ENCODE measurements around the gene IL17B.

IL17B gene

GRCh38 chr5:149371296-149371962, 7.7 kb downstream of the IL17B start:
- Histone ChIP-seq H3K27me3 (ENCODE audit: control insufficient read depth in 2 of 2, insufficient read depth in 2 of 2, low read length in 2 of 2) (no peaks in the 10 kb centered on the region), H3K27ac (ENCODE audit: low read depth in 2 of 2, low read length in 2 of 2) (no peak overlapping the region), H3K36me3 (ENCODE audit: control insufficient read depth in 2 of 2, insufficient read depth in 2 of 2, low read length in 2 of 2) (no peaks in the 10 kb centered on the region), H3K4me1 (ENCODE audit: control insufficient read depth in 2 of 2, insufficient read depth in 2 of 2, low read length in 2 of 2) (no peaks in the 10 kb centered on the region), H3K4me3 (ENCODE audit: low read length in 2 of 2) (no peak overlapping the region), H3K9me3 (ENCODE audit: control insufficient read depth in 2 of 2, low read length in 2 of 2) (no peaks in the 10 kb centered on the region), H3K9ac (ENCODE audit: low read depth in 1 of 2, low read length in 2 of 2) (no peak overlapping the region)

- H3K9ac ChIP-seq (ENCODE audit: low read depth in 1 of 2, low read length in 2 of 2), result no peak overlapping the region
- no peak overlapping the region for H3K4me3 ChIP-seq (ENCODE audit: low read length in 2 of 2)
- no peaks in the 10 kb centered on the region for H3K9me3 ChIP-seq (ENCODE audit: control insufficient read depth in 2 of 2, low read length in 2 of 2)
- H3K27me3 ChIP-seq (ENCODE audit: control insufficient read depth in 2 of 2, insufficient read depth in 2 of 2, low read length in 2 of 2), result no peaks in the 10 kb centered on the region
- no peak overlapping the region for H3K27ac ChIP-seq (ENCODE audit: low read depth in 2 of 2, low read length in 2 of 2)
- no peaks in the 10 kb centered on the region for H3K4me1 ChIP-seq (ENCODE audit: control insufficient read depth in 2 of 2, insufficient read depth in 2 of 2, low read length in 2 of 2)
- no peaks in the 10 kb centered on the region for H3K36me3 ChIP-seq (ENCODE audit: control insufficient read depth in 2 of 2, insufficient read depth in 2 of 2, low read length in 2 of 2)
These were observed 8.2 kb downstream of the IL17B start for GRCh38 chr5:149370878-149371277.

GRCh38 chr5:149367972-149368645, 11.0 kb downstream of the IL17B start:
- Histone ChIP-seq H3K4me1 (ENCODE audit: control insufficient read depth in 2 of 2, insufficient read depth in 2 of 2, low read length in 2 of 2) (no peaks in the 10 kb centered on the region), H3K27ac (ENCODE audit: low read depth in 2 of 2, low read length in 2 of 2) (no peak overlapping the region), H3K9ac (ENCODE audit: low read depth in 1 of 2, low read length in 2 of 2) (no peak overlapping the region), H3K4me3 (ENCODE audit: low read length in 2 of 2) (no peak overlapping the region), H3K36me3 (ENCODE audit: control insufficient read depth in 2 of 2, insufficient read depth in 2 of 2, low read length in 2 of 2) (no peaks in the 10 kb centered on the region), H3K27me3 (ENCODE audit: control insufficient read depth in 2 of 2, insufficient read depth in 2 of 2, low read length in 2 of 2) (no peaks in the 10 kb centered on the region), H3K9me3 (ENCODE audit: control insufficient read depth in 2 of 2, low read length in 2 of 2) (no peaks in the 10 kb centered on the region)

GRCh38 chr5:149367249-149367971, 11.7 kb downstream of the IL17B start:
- H3K36me3 ChIP-seq (ENCODE audit: control insufficient read depth in 2 of 2, insufficient read depth in 2 of 2, low read length in 2 of 2), result no peaks in the 10 kb centered on the region
- no peak overlapping the region for H3K4me3 ChIP-seq (ENCODE audit: low read length in 2 of 2)
- H3K9ac ChIP-seq (ENCODE audit: low read depth in 1 of 2, low read length in 2 of 2), result no peak overlapping the region
- H3K27ac ChIP-seq (ENCODE audit: low read depth in 2 of 2, low read length in 2 of 2), result no peak overlapping the region
- H3K9me3 ChIP-seq (ENCODE audit: control insufficient read depth in 2 of 2, low read length in 2 of 2), result no peaks in the 10 kb centered on the region
- no peaks in the 10 kb centered on the region for H3K4me1 ChIP-seq (ENCODE audit: control insufficient read depth in 2 of 2, insufficient read depth in 2 of 2, low read length in 2 of 2)
- no peaks in the 10 kb centered on the region for H3K27me3 ChIP-seq (ENCODE audit: control insufficient read depth in 2 of 2, insufficient read depth in 2 of 2, low read length in 2 of 2)

GRCh38 chr5:149366169-149366729, 12.8 kb downstream of the IL17B start:
- no peaks in the 10 kb centered on the region for H3K27me3 ChIP-seq (ENCODE audit: control insufficient read depth in 2 of 2, insufficient read depth in 2 of 2, low read length in 2 of 2)
- no peaks in the 10 kb centered on the region for H3K9me3 ChIP-seq (ENCODE audit: control insufficient read depth in 2 of 2, low read length in 2 of 2)
- H3K36me3 ChIP-seq (ENCODE audit: control insufficient read depth in 2 of 2, insufficient read depth in 2 of 2, low read length in 2 of 2), result no peaks in the 10 kb centered on the region
- no peak overlapping the region for H3K9ac ChIP-seq (ENCODE audit: low read depth in 1 of 2, low read length in 2 of 2)
- H3K27ac ChIP-seq (ENCODE audit: low read depth in 2 of 2, low read length in 2 of 2), result no peak overlapping the region
- no peaks in the 10 kb centered on the region for H3K4me1 ChIP-seq (ENCODE audit: control insufficient read depth in 2 of 2, insufficient read depth in 2 of 2, low read length in 2 of 2)
- no peak overlapping the region for H3K4me3 ChIP-seq (ENCODE audit: low read length in 2 of 2)

GRCh38 chr5:149365418-149365817, 13.7 kb downstream of the IL17B start:
- Histone ChIP-seq H3K27me3 (ENCODE audit: control insufficient read depth in 2 of 2, insufficient read depth in 2 of 2, low read length in 2 of 2) (no peaks in the 10 kb centered on the region), H3K4me1 (ENCODE audit: control insufficient read depth in 2 of 2, insufficient read depth in 2 of 2, low read length in 2 of 2) (no peaks in the 10 kb centered on the region), H3K4me3 (ENCODE audit: low read length in 2 of 2) (no peak overlapping the region), H3K9ac (ENCODE audit: low read depth in 1 of 2, low read length in 2 of 2) (no peak overlapping the region), H3K27ac (ENCODE audit: low read depth in 2 of 2, low read length in 2 of 2) (no peak overlapping the region), H3K9me3 (ENCODE audit: control insufficient read depth in 2 of 2, low read length in 2 of 2) (no peaks in the 10 kb centered on the region), H3K36me3 (ENCODE audit: control insufficient read depth in 2 of 2, insufficient read depth in 2 of 2, low read length in 2 of 2) (no peaks in the 10 kb centered on the region)

GRCh38 chr5:149364719-149365118, 14.4 kb downstream of the IL17B start:
- Histone ChIP-seq H3K4me1 (ENCODE audit: control insufficient read depth in 2 of 2, insufficient read depth in 2 of 2, low read length in 2 of 2) (no peaks in the 10 kb centered on the region), H3K4me3 (ENCODE audit: low read length in 2 of 2) (no peak overlapping the region), H3K27me3 (ENCODE audit: control insufficient read depth in 2 of 2, insufficient read depth in 2 of 2, low read length in 2 of 2) (no peaks in the 10 kb centered on the region), H3K27ac (ENCODE audit: low read depth in 2 of 2, low read length in 2 of 2) (no peak overlapping the region), H3K9me3 (ENCODE audit: control insufficient read depth in 2 of 2, low read length in 2 of 2) (no peaks in the 10 kb centered on the region), H3K36me3 (ENCODE audit: control insufficient read depth in 2 of 2, insufficient read depth in 2 of 2, low read length in 2 of 2) (no peaks in the 10 kb centered on the region), H3K9ac (ENCODE audit: low read depth in 1 of 2, low read length in 2 of 2) (no peak overlapping the region)

GRCh38 chr5:149363936-149364335, 15.2 kb downstream of the IL17B start:
- H3K9me3 ChIP-seq (ENCODE audit: control insufficient read depth in 2 of 2, low read length in 2 of 2), result no peaks in the 10 kb centered on the region
- no peaks in the 10 kb centered on the region for H3K4me1 ChIP-seq (ENCODE audit: control insufficient read depth in 2 of 2, insufficient read depth in 2 of 2, low read length in 2 of 2)
- H3K4me3 ChIP-seq (ENCODE audit: low read length in 2 of 2), result no peak overlapping the region
- H3K9ac ChIP-seq (ENCODE audit: low read depth in 1 of 2, low read length in 2 of 2), result no peak overlapping the region
- H3K36me3 ChIP-seq (ENCODE audit: control insufficient read depth in 2 of 2, insufficient read depth in 2 of 2, low read length in 2 of 2), result no peaks in the 10 kb centered on the region
- H3K27me3 ChIP-seq (ENCODE audit: control insufficient read depth in 2 of 2, insufficient read depth in 2 of 2, low read length in 2 of 2), result no peaks in the 10 kb centered on the region
- H3K27ac ChIP-seq (ENCODE audit: low read depth in 2 of 2, low read length in 2 of 2), result no peak overlapping the region

- H3K4me3 ChIP-seq (ENCODE audit: low read length in 2 of 2), result no peak overlapping the region
- no peaks in the 10 kb centered on the region for H3K9me3 ChIP-seq (ENCODE audit: control insufficient read depth in 2 of 2, low read length in 2 of 2)
- peaks cover 2 to 5% of the 10 kb centered on the region in 2 donors for H3K4me1 ChIP-seq (ENCODE audit: control insufficient read depth in 2 of 2, insufficient read depth in 2 of 2, low read length in 2 of 2)
- no peaks in the 10 kb centered on the region for H3K36me3 ChIP-seq (ENCODE audit: control insufficient read depth in 2 of 2, insufficient read depth in 2 of 2, low read length in 2 of 2)
- H3K27me3 ChIP-seq (ENCODE audit: control insufficient read depth in 2 of 2, insufficient read depth in 2 of 2, low read length in 2 of 2), result no peaks in the 10 kb centered on the region
- no peak overlapping the region for H3K27ac ChIP-seq (ENCODE audit: low read depth in 2 of 2, low read length in 2 of 2)
- H3K9ac ChIP-seq (ENCODE audit: low read depth in 1 of 2, low read length in 2 of 2), result no peak overlapping the region
These were observed 15.7 kb downstream of the IL17B start for GRCh38 chr5:149363358-149363757.

- Histone ChIP-seq H3K9me3 (ENCODE audit: control insufficient read depth in 2 of 2, low read length in 2 of 2) (no peaks in the 10 kb centered on the region), H3K27me3 (ENCODE audit: control insufficient read depth in 2 of 2, insufficient read depth in 2 of 2, low read length in 2 of 2) (no peaks in the 10 kb centered on the region), H3K27ac (ENCODE audit: low read depth in 2 of 2, low read length in 2 of 2) (no peak overlapping the region), H3K36me3 (ENCODE audit: control insufficient read depth in 2 of 2, insufficient read depth in 2 of 2, low read length in 2 of 2) (no peaks in the 10 kb centered on the region), H3K4me1 (ENCODE audit: control insufficient read depth in 2 of 2, insufficient read depth in 2 of 2, low read length in 2 of 2) (peaks cover 6 to 9% of the 10 kb centered on the region in 2 donors), H3K4me3 (ENCODE audit: low read length in 2 of 2) (no peak overlapping the region), H3K9ac (ENCODE audit: low read depth in 1 of 2, low read length in 2 of 2) (no peak overlapping the region)
These were observed 16.6 kb downstream of the IL17B start for GRCh38 chr5:149362541-149362940.
